GM21526 (cell line): ENCODE results near the gene ARHGAP24.
"Not testable (repeated sequence)": the region's sequence is repeated elsewhere in the genome, so short reads cannot be mapped to it uniquely, and the experiment has no call there.

Source experiments
- ATAC-seq: cut with Tn5 transposase; IDR thresholded peaks from one replicate; pipeline ENCODE4 v1.9.1; 2021; ENCODE audit warnings: moderate library complexity; ENCODE audit not compliant: unreplicated experiment, low FRiP score

Gene ARHGAP24

DNA sequence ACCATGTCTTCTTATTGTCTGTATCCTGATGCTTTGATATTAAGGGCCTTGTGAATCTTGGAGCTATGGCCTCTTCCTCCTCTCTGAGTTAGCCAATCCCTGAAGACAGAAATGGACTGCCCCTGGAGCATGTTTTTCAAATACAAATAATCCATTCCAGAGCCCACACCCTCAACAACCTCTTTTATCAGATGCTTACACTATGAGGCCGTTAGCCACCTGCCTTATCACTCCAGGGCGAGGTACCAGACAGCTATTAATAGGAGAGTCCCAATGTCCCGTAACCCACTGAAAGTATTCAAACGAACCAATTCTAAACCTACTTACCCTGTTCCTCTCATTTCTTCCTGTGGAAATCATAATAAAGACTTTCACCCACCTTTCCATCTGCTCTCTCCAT is 165.0 kb downstream of the ARHGAP24 start:
- ATAC-seq: no peak

GRCh38 chr4:85642356-85643100 is 167.6 kb downstream of the ARHGAP24 start:
- ATAC-seq: no peak

- no peak for ATAC-seq
Observed at GRCh38 chr4:85644061-85644460, 169.1 kb downstream of the ARHGAP24 start.

DNA sequence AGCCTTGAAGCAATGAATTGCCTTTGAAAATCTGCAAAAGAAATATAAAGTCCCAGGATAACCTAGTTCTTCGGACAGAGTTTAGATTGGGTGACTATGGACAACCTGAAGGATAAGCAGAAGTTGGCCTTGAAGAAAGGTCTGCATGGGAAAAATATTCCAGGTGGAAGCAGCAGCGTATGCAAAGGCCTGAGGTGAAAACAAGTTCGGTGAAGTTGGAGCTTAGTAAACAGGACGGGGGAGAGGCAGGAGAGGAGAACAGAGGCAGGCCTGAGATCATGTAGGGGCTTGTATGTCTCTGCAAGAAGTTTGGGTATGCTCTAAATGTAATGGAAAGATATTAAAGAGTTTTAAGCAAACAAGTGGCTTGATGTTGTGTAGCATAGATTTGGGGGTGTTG is 176.0 kb downstream of the ARHGAP24 start:
- no peak for ATAC-seq

DNA sequence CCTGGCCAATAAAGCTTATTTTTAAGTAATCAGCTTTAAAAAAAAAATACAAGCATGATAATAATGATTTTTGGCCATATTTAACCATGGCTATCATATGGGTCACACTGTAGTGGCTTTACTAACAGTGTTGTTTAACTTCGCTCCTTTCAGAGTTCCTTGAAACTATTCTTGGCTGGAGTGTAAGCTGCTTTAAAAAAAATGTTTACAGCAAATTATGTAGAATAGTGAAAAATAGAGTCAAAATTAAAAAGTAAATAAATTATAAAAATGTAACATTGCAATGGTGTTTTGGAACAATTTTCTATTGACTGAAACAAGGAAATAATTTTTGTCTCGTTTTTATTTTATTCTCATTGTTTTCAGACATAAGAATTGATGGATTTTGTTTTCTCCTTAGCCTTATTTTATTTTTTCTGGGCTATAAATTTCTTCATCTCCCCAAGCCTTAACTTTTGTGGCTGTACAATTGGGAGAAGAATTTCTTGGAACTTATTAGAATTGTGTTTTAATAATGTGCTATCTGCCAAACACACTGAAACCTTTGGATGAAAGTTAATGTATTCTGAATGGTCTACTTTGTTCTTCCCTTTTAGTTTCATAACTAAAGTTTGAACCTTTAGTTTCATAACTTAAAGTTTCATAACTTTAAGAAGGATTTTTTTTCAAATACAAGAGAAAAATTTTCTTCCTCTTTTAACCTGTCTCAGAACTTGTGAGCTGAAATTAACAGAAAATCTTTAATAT is 182.0 kb downstream of the ARHGAP24 start:
- ATAC-seq: no peak

DNA sequence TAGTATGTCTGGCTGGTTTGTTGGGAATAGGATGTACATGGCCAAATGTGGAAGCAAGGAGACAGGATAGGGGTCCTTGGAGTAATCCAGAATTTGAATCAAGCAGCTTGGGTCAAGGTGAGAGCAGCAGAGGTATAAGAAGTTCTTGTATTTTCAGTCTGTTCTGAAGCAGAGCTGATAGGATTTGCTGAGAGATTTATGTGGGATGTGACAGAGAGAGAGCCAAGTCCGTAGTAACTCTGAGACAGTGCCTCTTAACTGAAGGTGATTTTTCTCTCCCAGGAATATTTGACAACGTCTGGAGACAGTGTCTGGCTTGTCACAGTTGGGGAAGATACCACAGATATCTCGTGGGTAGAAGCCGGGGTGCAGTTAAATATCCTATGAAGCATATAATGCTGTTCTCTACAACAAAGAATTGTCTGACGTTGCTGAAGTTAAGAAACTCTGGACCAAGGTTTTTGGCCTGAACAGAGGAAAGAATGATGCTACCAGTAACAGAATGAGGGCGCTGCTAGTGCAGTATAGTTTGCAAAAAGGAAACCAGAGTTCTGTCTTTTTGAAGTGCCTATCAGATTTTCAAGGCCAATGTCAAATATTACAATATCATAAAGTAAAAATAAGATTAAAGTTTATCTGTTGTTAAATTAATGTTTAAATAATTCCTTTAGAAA is 184.0 kb downstream of the ARHGAP24 start:
- ATAC-seq: no peak

DNA sequence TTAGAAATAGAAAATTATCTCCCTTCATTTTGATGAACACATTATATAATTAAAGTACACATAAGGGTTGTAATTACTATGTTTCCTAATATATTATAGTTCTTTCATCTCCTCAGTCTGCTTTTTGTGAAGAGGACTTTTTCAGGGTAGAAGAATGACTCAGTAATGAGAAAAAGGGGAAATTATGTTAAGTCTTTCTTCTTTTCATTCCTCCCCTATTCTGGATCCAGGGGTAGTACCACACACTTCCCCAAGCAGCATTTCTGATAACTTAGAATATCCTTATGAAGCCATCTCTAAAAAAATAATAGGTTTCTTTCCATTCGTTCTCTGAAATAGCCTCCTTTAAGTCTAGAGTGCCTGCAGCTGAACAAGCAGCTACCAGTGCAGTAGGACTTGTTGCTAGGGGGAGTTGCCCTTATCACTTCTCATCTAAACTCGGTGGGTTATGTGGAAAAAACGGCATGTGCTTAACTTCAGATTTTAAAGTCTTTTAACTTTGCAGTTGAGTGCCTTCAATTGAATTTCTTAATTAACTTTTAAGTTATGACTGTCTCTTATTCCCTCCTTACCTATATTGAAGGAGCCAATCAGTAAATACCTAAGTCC is 184.8 kb downstream of the ARHGAP24 start:
- ATAC-seq: no peak

DNA sequence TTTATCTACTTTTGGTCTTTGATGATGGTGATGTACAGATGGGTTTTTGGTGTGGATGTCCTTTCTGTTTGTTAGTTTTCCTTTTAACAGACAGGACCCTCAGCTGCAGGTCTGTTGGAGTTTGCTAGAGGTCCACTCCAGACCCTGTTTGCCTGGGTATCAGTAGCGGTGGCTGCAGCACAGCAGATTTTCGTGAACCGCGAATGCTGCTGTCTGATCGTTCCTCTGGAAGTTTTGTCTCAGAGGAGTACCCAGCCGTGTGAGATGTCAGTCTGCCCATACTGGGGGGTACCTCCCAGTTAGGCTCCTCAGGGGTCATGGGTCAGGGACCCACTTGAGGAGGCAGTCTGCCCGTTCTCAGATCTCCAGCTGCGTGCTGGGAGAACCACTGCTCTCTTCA is 191.7 kb downstream of the ARHGAP24 start:
- not testable (repeated sequence) for ATAC-seq

DNA sequence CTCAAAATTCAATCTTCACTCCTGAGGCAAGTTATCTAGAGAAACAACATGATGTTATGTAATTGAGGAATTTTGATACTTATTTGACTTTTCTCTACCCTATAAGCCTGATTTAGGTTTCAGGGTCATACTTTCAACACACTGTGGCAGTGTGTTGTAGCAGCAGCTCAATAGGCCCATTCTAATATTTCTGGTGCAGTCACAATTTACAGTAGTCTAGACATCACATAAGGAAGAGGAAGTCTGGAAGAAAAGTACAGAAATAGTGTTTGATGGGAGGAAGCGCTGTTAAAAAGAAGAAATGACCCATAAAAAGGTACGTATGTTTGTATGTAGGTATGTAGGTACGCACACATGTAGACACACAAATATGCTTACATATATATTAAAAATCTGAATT is 194.3 kb downstream of the ARHGAP24 start:
- ATAC-seq: no peak

DNA sequence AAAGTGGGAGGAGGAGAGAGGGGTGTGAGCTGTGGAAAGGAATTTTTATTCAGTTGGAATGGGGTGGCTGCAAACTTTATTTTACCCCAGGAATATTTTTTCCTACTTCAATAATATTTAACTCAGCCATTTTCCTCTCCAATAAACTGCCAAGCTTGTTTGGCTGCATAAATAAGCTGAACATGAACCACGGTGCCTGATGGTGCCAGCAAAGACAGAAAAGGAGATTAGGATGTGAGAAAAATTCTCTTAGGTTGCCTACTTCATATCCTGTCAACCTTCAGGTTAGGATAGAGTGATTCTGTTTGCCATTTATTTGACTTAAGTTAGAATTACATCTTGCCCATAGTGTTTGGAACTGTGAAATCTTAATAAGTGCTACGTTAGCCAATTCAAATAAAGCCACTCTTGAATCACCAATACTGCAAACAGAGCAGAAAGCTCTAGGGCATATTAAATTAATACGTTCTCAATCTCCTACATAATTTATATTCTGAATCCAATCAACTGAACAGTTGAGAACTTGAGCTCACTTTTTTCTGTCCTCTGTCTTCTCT is 195.1 kb downstream of the ARHGAP24 start:
- ATAC-seq: no peak

GRCh38 chr4:85671120-85671519 is 196.2 kb downstream of the ARHGAP24 start:
- ATAC-seq: no peak

DNA sequence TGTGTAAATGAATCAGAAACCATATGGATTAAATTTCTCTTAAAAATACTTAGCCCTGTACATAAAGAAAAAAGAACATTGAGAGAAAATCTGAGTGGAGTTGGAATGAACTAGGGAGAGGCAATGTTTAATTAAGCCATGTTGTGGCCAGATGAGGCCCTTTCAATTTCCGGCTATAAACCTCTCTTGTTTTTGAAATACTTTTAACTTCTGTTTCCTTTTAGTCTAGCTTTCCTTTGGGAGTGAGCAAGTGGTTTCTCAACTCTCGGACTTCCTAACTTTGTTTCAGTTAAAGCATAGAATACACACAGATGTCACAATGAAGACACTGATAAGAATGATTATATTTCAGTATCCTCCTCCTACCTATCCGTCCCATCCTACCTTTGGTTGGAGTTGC is 197.2 kb downstream of the ARHGAP24 start:
- no peak for ATAC-seq

- no peak for ATAC-seq
Observed at GRCh38 chr4:85672959-85673358, 198.0 kb downstream of the ARHGAP24 start.

DNA sequence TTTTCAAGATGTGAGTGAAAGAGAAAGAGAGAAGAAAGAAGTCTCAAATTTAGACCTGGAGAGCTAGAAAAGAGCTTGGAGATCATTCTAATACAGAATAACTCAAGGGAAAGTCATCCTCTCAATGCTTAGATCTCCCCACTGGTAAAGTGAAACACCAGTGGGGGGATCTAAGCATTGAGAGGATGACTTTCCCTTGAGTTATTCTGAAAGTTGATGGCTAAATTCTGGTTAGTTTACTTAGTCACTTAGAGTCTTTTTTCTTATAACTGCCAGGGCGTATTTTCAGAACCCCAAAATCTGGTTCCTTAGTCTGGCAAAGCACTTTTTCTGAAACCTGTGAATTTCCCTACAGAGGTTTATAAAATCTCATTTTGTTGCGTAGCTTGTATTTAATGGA is 198.6 kb downstream of the ARHGAP24 start:
- no peak for ATAC-seq

GRCh38 chr4:85675076-85676049 is 200.4 kb downstream of the ARHGAP24 start:
- no peak for ATAC-seq

- ATAC-seq: no peak
Observed at GRCh38 chr4:85676050-85676425, 201.1 kb downstream of the ARHGAP24 start.

DNA sequence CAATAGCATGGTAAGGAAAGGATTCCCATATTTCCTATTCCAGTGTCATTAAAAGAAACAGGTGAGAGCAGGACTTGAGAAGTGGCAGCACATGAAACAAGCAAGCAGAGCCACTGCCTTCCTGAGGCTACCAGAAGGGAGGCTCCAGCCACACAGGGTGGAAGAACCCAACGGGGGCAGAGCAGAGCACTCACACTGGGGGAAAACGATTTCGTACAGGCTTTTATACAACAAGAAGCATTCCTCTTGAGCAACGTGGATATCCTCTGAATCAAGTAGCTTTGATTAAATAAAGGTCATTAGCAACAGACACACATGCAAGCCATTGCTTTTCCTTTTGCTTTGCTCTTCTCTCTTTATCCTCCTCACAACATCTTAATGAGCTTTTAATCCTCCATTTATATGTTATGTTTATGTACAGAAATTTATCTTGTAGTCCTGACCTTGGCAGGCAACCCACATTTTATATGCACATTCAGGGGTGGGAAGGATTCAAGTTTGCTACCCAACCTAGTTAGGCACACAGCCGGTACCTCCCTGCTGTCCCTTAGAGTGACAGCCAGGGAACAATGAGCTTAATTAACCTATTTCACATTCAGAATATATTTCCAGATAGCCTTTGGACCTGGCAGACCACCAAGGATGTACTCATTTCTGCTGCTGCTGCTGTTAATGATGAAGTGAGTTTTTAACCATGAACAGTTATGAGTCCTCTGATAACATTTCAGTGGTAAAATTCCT is 202.1 kb downstream of the ARHGAP24 start:
- ATAC-seq: no peak

- ATAC-seq: no peak
Observed at GRCh38 chr4:85681221-85681657, 206.3 kb downstream of the ARHGAP24 start.

DNA sequence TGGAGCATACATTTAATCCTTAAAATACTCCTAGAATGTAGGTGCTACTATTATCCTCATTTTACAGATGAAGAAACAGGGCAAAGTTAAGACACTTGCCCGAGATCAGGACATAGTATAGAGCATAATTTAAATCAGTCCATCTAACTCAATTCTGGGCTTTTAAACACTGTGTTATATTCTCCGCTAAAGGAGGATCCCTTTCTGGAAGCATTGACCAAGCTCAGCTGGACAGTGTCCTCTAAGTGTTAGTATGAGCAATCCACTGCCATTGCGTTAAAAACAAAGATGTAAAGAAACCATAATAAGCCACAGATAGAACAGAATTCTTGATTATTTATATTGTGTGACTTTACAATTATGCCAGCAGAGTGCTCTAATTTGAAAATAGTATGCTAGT is 207.0 kb downstream of the ARHGAP24 start:
- no peak for ATAC-seq
